GM19238 (cell line): ENCODE data around the gene CARD8.
"Not testable (repeated sequence)": the region's sequence is repeated elsewhere in the genome, so short reads cannot be mapped to it uniquely, and the experiment has no call there.

Source experiments
- DNase-seq: peaks from one replicate; pipeline ENCODE4 v3.0.0; 2011; ENCODE audit warnings: low spot score; ENCODE audit not compliant: insufficient read length

CARD8 gene

GRCh38 chr19:48255376-48256303 is at the start of gene CARD8:
Gene CARD8, minus strand, starts transcription at chr19:48255912. Its CDS starts 14,892 bp downstream, at chr19:48241020.
- peak; percentile 27 for DNase-seq

GRCh38 chr19:48303866-48304265 is 48.2 kb upstream of the CARD8 start:
- DNase-seq: no peak

- no peak for DNase-seq
Observed at GRCh38 chr19:48303367-48303766, 47.7 kb upstream of the CARD8 start.

GRCh38 chr19:48302600-48302959 is 46.9 kb upstream of the CARD8 start:
- DNase-seq: no peak

- DNase-seq: no peak
Observed at GRCh38 chr19:48301886-48302599, 46.3 kb upstream of the CARD8 start.

GRCh38 chr19:48297975-48298374 is 42.3 kb upstream of the CARD8 start:
- no peak for DNase-seq

- no peak for DNase-seq
Observed at GRCh38 chr19:48296963-48297734, 41.4 kb upstream of the CARD8 start.

GRCh38 chr19:48295458-48295857 is 39.7 kb upstream of the CARD8 start:
- no peak for DNase-seq

GRCh38 chr19:48292798-48293197 is 37.1 kb upstream of the CARD8 start:
- DNase-seq: no peak

- not testable (repeated sequence) for DNase-seq
Observed at GRCh38 chr19:48291489-48291815, 35.7 kb upstream of the CARD8 start.

- DNase-seq: peak; percentile 41
Observed at GRCh38 chr19:48290771-48291488, 35.2 kb upstream of the CARD8 start.

- no peak for DNase-seq
Observed at GRCh38 chr19:48290401-48290770, 34.7 kb upstream of the CARD8 start.

- DNase-seq: no peak
Observed at GRCh38 chr19:48287748-48288147, 32.0 kb upstream of the CARD8 start.

GRCh38 chr19:48284896-48285295 is 29.2 kb upstream of the CARD8 start:
- no peak for DNase-seq

GRCh38 chr19:48283908-48284307 is 28.2 kb upstream of the CARD8 start:
- no peak for DNase-seq

GRCh38 chr19:48279747-48280146 is 24.0 kb upstream of the CARD8 start:
- DNase-seq: no peak

GRCh38 chr19:48274938-48275337 is 19.2 kb upstream of the CARD8 start:
- DNase-seq: no peak

GRCh38 chr19:48274173-48274572 is 18.5 kb upstream of the CARD8 start:
- no peak for DNase-seq

- DNase-seq: peak; percentile 47
Observed at GRCh38 chr19:48271531-48272151, 15.9 kb upstream of the CARD8 start.

- DNase-seq: not testable (repeated sequence)
Observed at GRCh38 chr19:48269617-48270026, 13.9 kb upstream of the CARD8 start.

- DNase-seq: not testable (repeated sequence)
Observed at GRCh38 chr19:48265326-48265725, 9.6 kb upstream of the CARD8 start.
